ENCODE data around the gene LECT2. TPM values are rescaled to one million over a fixed set of nuclear protein-coding genes. Genes with fewer than 3 reads are reported as not detected.

The LECT2 gene
- total RNA-seq, 4 donors from 2014 or later, result not detected

Other genes with a start within 250 kb of the LECT2 start
- gene SLC25A48, start 120.3 kb downstream of the LECT2 start, total RNA-seq, result under 1 TPM in 1 of 4 donors, not detected in 3; 0.14 TPM
- gene IL9, start 59.1 kb downstream of the LECT2 start, total RNA-seq, result not detected
- gene TGFBI, start 74.0 kb upstream of the LECT2 start, total RNA-seq, result 100 to 1,000 TPM in 1 of 4 donors, 10 to 100 TPM in 3; 27.9 to 293 (median 38.7) TPM
- gene SMAD5, start 177.9 kb upstream of the LECT2 start, total RNA-seq, result 100 to 1,000 TPM in 2 of 4 donors, 10 to 100 TPM in 2; 33.0 to 193 (median 102) TPM
- 1 to 10 TPM in 1 of 4 donors, not detected in 3; 3.0 TPM for gene SMIM32, start 238.2 kb upstream of the LECT2 start, total RNA-seq